Measurements from ENCODE around the gene VPS13A.

Gene VPS13A

DNA sequence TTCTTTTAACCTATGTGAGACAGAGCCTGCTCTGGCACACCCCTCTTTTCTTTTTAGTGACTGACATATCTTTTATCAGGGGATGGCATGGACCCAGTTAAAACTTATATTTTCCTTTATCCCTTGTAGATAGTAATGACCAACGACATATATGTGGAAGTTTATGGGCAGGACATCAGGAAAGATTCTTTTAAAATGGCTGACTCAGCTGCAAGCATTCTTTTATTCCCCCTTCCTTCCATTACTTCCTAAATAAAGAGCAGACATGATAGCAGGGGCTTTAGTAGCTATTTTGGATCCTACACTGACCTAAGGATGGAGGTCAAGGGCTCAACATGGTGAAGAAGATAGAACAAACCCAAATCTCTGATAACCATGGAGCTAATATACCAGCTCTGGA lies 25.0 kb upstream of the VPS13A start:
- DNase-seq (ENCODE audit: low read depth) = no peak
- no peak overlapping the region for H3K4me3 ChIP-seq (ENCODE audit: low read depth, low read length)
- TF ChIP-seq, protein P1, sequence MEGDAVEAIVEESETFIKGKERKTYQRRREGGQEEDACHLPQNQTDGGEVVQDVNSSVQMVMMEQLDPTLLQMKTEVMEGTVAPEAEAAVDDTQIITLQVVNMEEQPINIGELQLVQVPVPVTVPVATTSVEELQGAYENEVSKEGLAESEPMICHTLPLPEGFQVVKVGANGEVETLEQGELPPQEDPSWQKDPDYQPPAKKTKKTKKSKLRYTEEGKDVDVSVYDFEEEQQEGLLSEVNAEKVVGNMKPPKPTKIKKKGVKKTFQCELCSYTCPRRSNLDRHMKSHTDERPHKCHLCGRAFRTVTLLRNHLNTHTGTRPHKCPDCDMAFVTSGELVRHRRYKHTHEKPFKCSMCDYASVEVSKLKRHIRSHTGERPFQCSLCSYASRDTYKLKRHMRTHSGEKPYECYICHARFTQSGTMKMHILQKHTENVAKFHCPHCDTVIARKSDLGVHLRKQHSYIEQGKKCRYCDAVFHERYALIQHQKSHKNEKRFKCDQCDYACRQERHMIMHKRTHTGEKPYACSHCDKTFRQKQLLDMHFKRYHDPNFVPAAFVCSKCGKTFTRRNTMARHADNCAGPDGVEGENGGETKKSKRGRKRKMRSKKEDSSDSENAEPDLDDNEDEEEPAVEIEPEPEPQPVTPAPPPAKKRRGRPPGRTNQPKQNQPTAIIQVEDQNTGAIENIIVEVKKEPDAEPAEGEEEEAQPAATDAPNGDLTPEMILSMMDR (IDR thresholded peaks at IDR 0.05; ENCODE audit: low read depth, low read length) = no peak
- TF ChIP-seq, protein P2, sequence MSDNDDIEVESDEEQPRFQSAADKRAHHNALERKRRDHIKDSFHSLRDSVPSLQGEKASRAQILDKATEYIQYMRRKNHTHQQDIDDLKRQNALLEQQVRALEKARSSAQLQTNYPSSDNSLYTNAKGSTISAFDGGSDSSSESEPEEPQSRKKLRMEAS (IDR thresholded peaks at IDR 0.05; ENCODE audit: low read depth, low read length) = no peak
- TF ChIP-seq MYC (IDR thresholded peaks at IDR 0.05; ENCODE audit: low read depth, low read length) = no peak

DNA sequence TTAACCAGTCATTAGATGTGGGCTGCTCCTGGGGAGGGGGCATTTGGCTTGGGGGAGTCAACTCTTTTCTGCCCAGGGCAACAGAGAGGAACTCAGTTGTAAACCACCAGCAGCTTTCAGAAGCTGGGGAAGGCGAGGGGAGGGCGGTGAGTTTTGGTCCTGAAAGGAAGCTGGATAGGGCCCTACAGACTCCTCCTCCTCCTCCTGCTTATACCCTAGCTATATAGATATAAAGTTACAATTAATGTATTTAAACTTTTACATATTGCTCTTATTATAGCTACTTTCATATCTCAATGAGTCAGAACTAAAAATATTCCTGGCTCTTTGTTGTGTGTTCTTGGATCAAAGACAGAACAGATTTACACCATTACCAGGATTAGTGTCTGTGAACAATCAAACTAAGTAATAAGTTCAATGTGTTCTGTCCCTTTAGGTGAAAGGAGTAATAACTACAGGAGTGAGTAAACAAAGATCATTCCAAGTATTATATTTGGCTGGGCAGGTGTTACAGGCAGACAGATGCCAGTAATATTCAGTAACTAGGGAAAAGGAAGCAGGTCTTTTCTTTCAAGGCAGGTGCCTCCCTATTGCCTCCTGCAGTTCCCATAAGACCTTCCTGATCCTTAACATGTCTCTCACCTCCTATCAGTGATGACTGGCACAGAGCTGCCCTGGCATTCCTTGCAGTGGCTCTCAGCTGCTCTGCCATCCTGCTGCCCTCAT lies 20.5 kb upstream of the VPS13A start:
- no peak for TF ChIP-seq POLR2A (IDR thresholded peaks at IDR 0.05; ENCODE audit: extremely low read depth, insufficient read length)
- no peak for TF ChIP-seq MYC (IDR thresholded peaks at IDR 0.05; ENCODE audit: low read depth, low read length)
- TF ChIP-seq, protein P2 (IDR thresholded peaks at IDR 0.05; ENCODE audit: low read depth, low read length) = no peak
- TF ChIP-seq, protein P1 (IDR thresholded peaks at IDR 0.05; ENCODE audit: low read depth, low read length) = no peak
- H3K4me3 ChIP-seq (ENCODE audit: low read depth, low read length) = no peak overlapping the region
- DNase-seq (ENCODE audit: low read depth) = no peak

DNA sequence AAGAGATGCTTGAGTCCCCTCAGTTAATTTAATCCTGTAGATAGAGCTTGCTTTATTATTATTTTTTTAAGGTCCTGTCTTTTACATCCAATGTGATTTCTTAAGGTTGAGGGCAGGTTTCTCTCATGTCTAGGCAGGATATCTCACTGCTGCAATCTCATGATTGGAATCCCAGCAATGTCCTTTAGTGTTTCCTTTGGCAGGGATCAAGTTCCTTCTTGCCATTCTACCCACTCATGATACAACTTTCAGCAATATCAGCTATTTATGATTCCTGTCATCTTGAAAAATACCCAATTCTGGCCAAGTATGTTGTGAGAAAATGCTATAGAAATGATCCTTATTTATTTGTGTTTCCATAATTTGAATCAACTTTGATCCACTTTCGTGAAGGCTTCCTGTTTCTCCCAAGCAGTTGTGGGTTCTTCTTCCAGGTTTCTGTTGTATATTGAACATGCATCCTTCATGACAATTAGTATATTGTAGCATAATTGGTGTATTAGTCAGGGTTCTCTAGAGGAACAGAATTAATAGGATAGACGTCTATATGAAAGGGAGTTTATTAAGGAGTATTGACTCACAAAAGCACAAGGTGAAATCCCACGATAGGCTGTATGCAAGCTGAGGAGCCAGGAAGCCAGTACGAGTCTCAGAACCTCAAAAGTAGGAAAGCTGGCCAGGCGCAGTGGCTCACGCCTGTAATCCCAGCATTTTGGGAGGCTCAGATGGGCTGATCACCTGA lies 18.4 kb upstream of the VPS13A start:
- H3K4me3 ChIP-seq (ENCODE audit: low read depth, low read length) = no peak overlapping the region
- TF ChIP-seq, protein P1 (IDR thresholded peaks at IDR 0.05; ENCODE audit: low read depth, low read length) = no peak
- TF ChIP-seq POLR2A (IDR thresholded peaks at IDR 0.05; ENCODE audit: extremely low read depth, insufficient read length) (no peak), MYC (IDR thresholded peaks at IDR 0.05; ENCODE audit: low read depth, low read length) (no peak)
- TF ChIP-seq, protein P2 (IDR thresholded peaks at IDR 0.05; ENCODE audit: low read depth, low read length) = no peak

DNA sequence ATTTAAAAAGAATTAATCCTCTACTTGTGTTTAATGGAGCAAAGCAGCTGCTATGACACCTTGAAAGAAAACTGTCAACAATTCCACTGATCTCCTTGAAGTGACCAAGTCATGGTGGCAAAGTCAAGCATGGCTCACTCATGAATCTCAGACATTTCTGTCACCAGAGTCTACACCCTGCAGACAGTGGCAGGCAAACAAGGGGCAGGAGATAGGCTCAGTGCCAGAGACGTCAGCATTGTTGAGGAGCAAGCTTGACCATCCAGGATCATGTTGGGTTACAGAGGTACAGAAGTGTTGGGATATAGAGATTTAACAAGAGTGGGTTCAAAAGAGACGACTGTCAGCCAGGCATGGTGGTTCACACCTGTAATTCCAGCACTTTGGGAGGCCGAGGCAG lies 16.1 kb upstream of the VPS13A start:
- no peak for DNase-seq (ENCODE audit: low read depth)
- TF ChIP-seq, protein P2 (IDR thresholded peaks at IDR 0.05; ENCODE audit: low read depth, low read length) = no peak
- TF ChIP-seq, protein P1 (IDR thresholded peaks at IDR 0.05; ENCODE audit: low read depth, low read length) = no peak
- TF ChIP-seq MYC (IDR thresholded peaks at IDR 0.05; ENCODE audit: low read depth, low read length) = no peak
- no peak for TF ChIP-seq POLR2A (IDR thresholded peaks at IDR 0.05; ENCODE audit: extremely low read depth, insufficient read length)

More for the DNA sequence above, 18.4 kb upstream of the VPS13A start:
- no peak for DNase-seq (ENCODE audit: low read depth)

DNA sequence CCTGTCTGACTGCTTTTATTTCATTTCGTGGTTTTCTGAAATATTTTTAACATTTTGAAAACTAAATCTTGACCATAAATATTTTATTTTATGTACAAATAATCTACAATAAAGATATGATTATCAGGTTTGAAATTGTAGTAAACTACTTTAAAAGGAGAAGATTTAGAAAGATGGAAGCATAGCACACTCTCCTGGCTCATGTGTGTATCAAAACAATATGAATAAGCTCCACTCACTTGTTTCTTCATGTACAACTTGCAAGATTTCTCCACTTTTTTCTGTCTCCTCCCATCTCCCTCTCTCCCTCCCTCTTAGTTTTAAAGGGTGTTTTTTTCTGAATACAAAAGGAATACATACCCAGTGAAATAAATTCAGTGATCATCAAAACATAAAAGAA lies 15.4 kb upstream of the VPS13A start:
- no peak for TF ChIP-seq MYC (IDR thresholded peaks at IDR 0.05; ENCODE audit: low read depth, low read length)
- TF ChIP-seq POLR2A (IDR thresholded peaks at IDR 0.05; ENCODE audit: extremely low read depth, insufficient read length) = no peak
- TF ChIP-seq, protein P1 (IDR thresholded peaks at IDR 0.05; ENCODE audit: low read depth, low read length) = no peak
- TF ChIP-seq, protein P2 (IDR thresholded peaks at IDR 0.05; ENCODE audit: low read depth, low read length) = no peak
- DNase-seq (ENCODE audit: low read depth) = no peak
- H3K4me3 ChIP-seq (ENCODE audit: low read depth, low read length) = no peak overlapping the region

More for the DNA sequence above, 16.1 kb upstream of the VPS13A start:
- no peak overlapping the region for H3K4me3 ChIP-seq (ENCODE audit: low read depth, low read length)
